ENCODE measurements around the gene FANCG. TPM values are rescaled to one million over a fixed set of nuclear protein-coding genes. Genes with fewer than 3 reads are reported as not detected.

The FANCG gene
- total RNA-seq, 1 experiment from 2014 or later, result 83.6 TPM

DNA sequence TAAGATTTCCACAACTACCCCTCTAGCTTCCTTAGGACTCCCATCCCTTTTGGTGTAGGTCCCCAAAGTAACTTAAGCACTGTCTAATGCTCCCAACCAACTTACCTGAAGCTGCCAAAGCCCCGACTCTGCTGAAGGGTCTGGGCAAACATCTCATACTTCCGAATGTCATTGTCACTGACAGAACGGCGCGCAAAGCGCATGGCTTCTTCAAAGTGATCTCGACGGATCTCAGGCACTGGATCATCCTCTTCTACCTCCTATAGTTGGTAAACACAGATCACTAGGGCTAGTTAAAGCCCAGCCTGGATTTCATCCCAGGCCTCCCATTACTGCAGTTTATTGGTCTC is 22.5 kb downstream of the FANCG start:
- H3K27ac ChIP-seq, result no peak overlapping the region
- H3K27me3 ChIP-seq, result no peaks in the 10 kb centered on the region
- H3K4me1 ChIP-seq, result no peaks in the 10 kb centered on the region; the same call in 1 of the 2 replicates
- H3K4me3 ChIP-seq, result no peak overlapping the region
- no peak for DNase-seq
- H3K36me3 ChIP-seq, result peaks cover 89% of the 10 kb centered on the region
- H3K9me3 ChIP-seq (replicated peaks), result no peaks in the 10 kb centered on the region

- no peaks in the 10 kb centered on the region; the same call in 1 of the 2 replicates for H3K4me1 ChIP-seq
- H3K4me3 ChIP-seq, result no peak overlapping the region
- DNase-seq, result no peak
- no peak overlapping the region for H3K27ac ChIP-seq
- peaks cover 86% of the 10 kb centered on the region for H3K36me3 ChIP-seq
- H3K9me3 ChIP-seq (replicated peaks), result no peaks in the 10 kb centered on the region
- no peaks in the 10 kb centered on the region for H3K27me3 ChIP-seq
Observed at GRCh38 chr9:35056571-35057270, 23.0 kb downstream of the FANCG start.

DNA sequence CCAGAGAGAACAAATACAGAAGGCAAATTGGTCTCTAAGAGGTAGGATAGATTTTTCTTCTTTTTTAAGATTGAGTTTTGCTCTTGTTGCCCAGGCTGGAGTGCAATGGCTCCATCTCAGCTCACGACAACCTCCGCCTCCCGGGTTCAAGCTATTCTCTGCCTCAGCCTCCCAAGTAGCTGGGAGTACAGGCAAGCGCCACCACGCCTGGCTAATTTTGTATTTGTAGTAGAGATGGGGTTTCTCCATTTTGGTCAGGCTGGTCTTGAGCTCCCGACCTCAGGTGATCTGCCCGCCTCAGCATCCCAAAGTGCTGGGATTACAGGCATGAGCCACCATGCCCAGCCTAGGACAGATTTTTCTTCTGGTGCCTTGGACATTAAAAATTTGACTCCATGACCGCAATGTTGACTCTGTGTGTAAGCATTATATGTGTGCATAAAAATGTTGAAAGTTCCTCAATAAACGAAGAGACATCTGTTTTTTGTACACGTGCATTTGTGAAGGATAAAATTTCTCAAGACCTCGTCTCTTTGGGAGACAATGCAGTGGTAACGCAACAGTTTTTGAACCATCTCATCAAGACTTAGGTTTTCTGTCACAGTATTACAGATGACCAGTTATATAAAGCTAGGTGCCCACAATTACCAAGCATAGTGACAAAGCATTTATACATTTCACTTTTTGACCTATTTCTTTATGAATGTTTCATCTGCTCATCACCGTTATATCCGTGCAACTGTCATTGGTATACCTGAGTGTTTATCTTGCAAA is 24.7 kb downstream of the FANCG start:
- Histone ChIP-seq H3K4me1 (no peaks in the 10 kb centered on the region; the same call in 1 of the 2 replicates), H3K36me3 (peaks cover 76% of the 10 kb centered on the region), H3K4me3 (no peak overlapping the region), H3K9me3 (replicated peaks) (no peaks in the 10 kb centered on the region), H3K27ac (no peak overlapping the region), H3K27me3 (no peaks in the 10 kb centered on the region)
- no peak for DNase-seq

DNA sequence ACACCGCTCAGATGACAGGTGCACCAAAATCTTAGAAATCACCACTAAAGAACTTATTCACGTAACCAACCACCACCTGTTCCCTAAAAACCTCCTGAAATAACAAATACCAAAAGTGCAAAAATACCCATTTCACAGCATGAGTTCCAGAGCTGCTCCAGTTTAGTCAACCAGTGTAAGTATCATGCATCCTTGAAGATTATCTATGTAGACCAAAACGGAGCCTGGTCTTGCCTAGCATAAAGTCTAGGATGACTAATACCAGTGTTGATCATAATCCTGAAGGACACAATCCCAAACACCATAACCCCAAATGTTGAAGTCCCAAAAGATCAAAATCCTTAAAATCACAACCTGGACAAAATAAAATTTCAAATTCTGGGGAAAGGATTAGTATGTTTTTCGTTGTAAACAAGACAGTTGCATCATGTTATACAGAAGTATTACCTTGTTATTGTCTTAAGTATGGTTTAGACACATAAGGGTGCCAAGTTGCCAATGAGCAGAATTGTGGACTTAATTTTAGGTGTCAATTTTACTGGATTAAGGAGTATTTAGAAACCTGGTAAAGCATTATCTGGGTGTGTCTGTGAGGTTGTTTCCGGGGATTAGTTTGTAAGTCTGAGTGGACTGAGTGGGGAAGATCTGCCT is 25.4 kb downstream of the FANCG start:
- Histone ChIP-seq H3K27ac (no peak overlapping the region), H3K4me3 (no peak overlapping the region), H3K27me3 (no peaks in the 10 kb centered on the region), H3K36me3 (peaks cover 68% of the 10 kb centered on the region), H3K4me1 (no peaks in the 10 kb centered on the region; the same call in 1 of the 2 replicates), H3K9me3 (replicated peaks) (no peaks in the 10 kb centered on the region)
- no peak for DNase-seq

GRCh38 chr9:35051069-35051967 is 28.4 kb downstream of the FANCG start:
- Histone ChIP-seq H3K36me3 (peaks cover 40% of the 10 kb centered on the region), H3K4me1 (no peaks in the 10 kb centered on the region; the same call in 1 of the 2 replicates), H3K27me3 (no peaks in the 10 kb centered on the region), H3K9me3 (replicated peaks) (no peaks in the 10 kb centered on the region), H3K27ac (no peak overlapping the region), H3K4me3 (no peak overlapping the region)
- peak; percentile 25 to 65 for DNase-seq

- no peak for DNase-seq
- H3K4me1 ChIP-seq, result no peaks in the 10 kb centered on the region
- no peaks in the 10 kb centered on the region for H3K9me3 ChIP-seq (replicated peaks)
- H3K27ac ChIP-seq, result no peak overlapping the region
- no peak overlapping the region for H3K4me3 ChIP-seq
- no peaks in the 10 kb centered on the region for H3K27me3 ChIP-seq
- H3K36me3 ChIP-seq, result peaks cover 15% of the 10 kb centered on the region
Observed at GRCh38 chr9:35048511-35048910, 31.2 kb downstream of the FANCG start.

DNA sequence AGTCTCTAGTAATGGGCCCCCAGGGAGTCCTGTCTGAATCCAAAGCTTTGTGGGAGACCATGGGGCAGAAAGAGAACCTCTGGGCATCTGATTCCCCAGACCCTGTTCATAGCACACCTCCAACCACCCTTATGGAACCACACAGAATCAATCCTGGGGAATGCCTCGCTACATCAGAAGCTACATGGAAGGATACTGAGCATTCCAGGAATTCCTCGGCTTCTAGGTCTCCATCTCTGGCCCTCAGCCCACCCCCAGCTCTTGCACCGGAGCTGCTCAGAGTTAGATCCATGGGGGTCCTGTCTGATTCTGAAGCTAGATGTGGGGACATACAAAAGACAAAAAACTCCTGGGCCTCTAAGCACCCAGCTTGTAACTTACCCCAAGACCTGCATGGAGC is 35.7 kb downstream of the FANCG start:
- H3K27ac ChIP-seq, result no peak overlapping the region
- no peaks in the 10 kb centered on the region; the same call in 1 of the 2 replicates for H3K4me1 ChIP-seq
- H3K36me3 ChIP-seq, result no peaks in the 10 kb centered on the region
- no peaks in the 10 kb centered on the region for H3K9me3 ChIP-seq (replicated peaks)
- no peak for DNase-seq
- no peaks in the 10 kb centered on the region for H3K27me3 ChIP-seq
- H3K4me3 ChIP-seq, result no peak overlapping the region

- Histone ChIP-seq H3K4me3 (no peak overlapping the region), H3K4me1 (no peaks in the 10 kb centered on the region; the same call in 1 of the 2 replicates), H3K9me3 (replicated peaks) (no peaks in the 10 kb centered on the region), H3K27me3 (no peaks in the 10 kb centered on the region), H3K36me3 (no peaks in the 10 kb centered on the region), H3K27ac (no peak overlapping the region)
- DNase-seq, result no peak
Observed at GRCh38 chr9:35042891-35043545, 36.7 kb downstream of the FANCG start.

DNA sequence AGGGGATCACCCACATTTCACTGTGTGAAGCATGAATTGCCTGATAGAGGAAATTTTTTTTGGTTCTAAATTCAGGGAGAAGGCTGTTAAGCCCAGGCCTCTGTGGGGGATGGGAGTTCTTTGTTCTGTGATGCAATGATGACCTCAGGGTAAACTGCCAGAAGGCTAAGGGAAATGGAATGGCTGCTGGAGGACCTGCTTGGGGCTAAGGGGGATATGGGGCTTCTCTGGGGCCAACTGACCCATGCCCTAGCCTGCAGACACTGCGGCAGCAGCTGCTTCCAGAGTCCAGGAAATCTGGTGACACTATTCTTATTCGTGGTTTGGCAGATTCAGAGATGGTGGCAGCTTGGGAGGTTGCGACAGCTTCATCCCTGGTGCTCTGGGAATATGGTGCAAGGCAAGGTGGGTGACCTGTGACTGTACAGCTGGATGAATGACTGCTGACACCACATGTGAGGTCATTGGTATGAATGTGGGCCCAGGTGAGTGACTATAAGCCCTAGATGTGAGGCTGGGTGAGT is 37.6 kb downstream of the FANCG start:
- no peaks in the 10 kb centered on the region for H3K9me3 ChIP-seq (replicated peaks)
- H3K27ac ChIP-seq, result no peak overlapping the region
- no peaks in the 10 kb centered on the region for H3K27me3 ChIP-seq
- H3K4me1 ChIP-seq, result no peaks in the 10 kb centered on the region; the same call in 1 of the 2 replicates
- H3K4me3 ChIP-seq, result no peak overlapping the region
- peak; percentile 35 to 57 for DNase-seq
- H3K36me3 ChIP-seq, result no peaks in the 10 kb centered on the region

GRCh38 chr9:35035851-35036701 is 43.7 kb downstream of the FANCG start:
- Histone ChIP-seq H3K4me3 (no peak overlapping the region), H3K9me3 (replicated peaks) (no peaks in the 10 kb centered on the region), H3K36me3 (no peaks in the 10 kb centered on the region), H3K27ac (no peak overlapping the region), H3K4me1 (no peaks in the 10 kb centered on the region), H3K27me3 (no peaks in the 10 kb centered on the region)
- no peak for DNase-seq

DNA sequence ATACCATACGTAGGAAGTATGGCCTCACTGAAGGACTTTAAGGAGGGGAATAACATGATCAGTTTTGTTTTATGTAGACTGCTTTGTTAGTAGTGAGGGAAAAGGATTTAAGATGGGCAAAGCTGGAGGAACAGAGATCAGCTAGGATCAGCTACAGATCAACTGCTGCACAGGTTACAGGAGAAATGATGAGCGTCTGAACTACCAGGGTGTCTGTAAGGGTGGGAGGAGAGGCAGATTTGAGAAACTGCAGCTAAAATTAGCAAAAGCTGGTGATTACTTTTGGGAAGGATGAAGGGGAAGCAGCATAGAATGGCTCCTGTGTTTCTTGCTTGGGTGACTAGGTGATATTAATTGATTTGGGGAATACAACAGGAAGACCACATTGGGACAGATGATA is 46.6 kb downstream of the FANCG start:
- H3K27ac ChIP-seq, result no peak overlapping the region
- DNase-seq, result no peak

GRCh38 chr9:35029852-35030251 is 49.9 kb downstream of the FANCG start:
- H3K9me3 ChIP-seq (replicated peaks), result no peaks in the 10 kb centered on the region
- no peaks in the 10 kb centered on the region for H3K27me3 ChIP-seq
- no peaks in the 10 kb centered on the region for H3K36me3 ChIP-seq
- peaks cover 28% of the 10 kb centered on the region for H3K4me1 ChIP-seq
- no peak overlapping the region for H3K4me3 ChIP-seq
- DNase-seq, result no peak
- H3K27ac ChIP-seq, result no peak overlapping the region

More for the DNA sequence above, 46.6 kb downstream of the FANCG start:
- H3K36me3 ChIP-seq, result no peaks in the 10 kb centered on the region
- no peak overlapping the region for H3K4me3 ChIP-seq
- H3K9me3 ChIP-seq (replicated peaks), result no peaks in the 10 kb centered on the region
- H3K4me1 ChIP-seq, result peaks cover 6% of the 10 kb centered on the region; the same call in 1 of the 2 replicates
- no peaks in the 10 kb centered on the region for H3K27me3 ChIP-seq

- no peak overlapping the region for H3K4me3 ChIP-seq
- no peak for DNase-seq
- H3K36me3 ChIP-seq, result no peaks in the 10 kb centered on the region
- H3K4me1 ChIP-seq, result peaks cover 28% of the 10 kb centered on the region
- H3K27ac ChIP-seq, result no peak overlapping the region
- H3K9me3 ChIP-seq (replicated peaks), result no peaks in the 10 kb centered on the region
- H3K27me3 ChIP-seq, result no peaks in the 10 kb centered on the region
Observed at GRCh38 chr9:35029241-35029640, 50.5 kb downstream of the FANCG start.

Data from SJCRH30 (cell line).